GM18511 (cell line): ENCODE results near the gene TENT4B.
A peak's percentile ranks its signal among the peaks of the same experiment; 100 is the strongest.

ENCODE experiments used
- ATAC-seq: cut with Tn5 transposase; IDR thresholded peaks from one replicate; pipeline ENCODE4 v1.9.1; 2021; ENCODE audit warnings: mild to moderate bottlenecking, moderate library complexity; ENCODE audit not compliant: unreplicated experiment

Gene TENT4B

GRCh38 chr16:50195276-50195675 lies 42.2 kb downstream of the TENT4B start:
- no peak for ATAC-seq

DNA sequence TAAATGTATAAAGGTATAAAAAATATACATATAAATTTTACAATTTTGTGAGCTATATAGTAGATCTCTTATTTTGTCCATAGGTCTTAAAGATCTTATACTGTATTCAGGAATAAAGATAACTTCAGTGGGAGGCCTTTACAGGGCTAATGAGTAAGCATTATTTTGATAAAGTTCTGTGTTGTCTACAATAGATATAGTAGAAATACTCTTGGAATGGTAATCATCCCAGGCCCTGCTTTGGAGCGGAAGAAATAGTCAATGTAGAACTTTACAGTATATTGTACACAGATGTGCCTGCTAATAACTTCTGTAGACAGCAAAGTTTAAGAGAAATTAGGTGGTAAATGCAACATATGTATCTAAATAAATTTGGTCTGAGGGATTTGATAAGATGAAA lies 42.6 kb downstream of the TENT4B start:
- ATAC-seq: no peak

DNA sequence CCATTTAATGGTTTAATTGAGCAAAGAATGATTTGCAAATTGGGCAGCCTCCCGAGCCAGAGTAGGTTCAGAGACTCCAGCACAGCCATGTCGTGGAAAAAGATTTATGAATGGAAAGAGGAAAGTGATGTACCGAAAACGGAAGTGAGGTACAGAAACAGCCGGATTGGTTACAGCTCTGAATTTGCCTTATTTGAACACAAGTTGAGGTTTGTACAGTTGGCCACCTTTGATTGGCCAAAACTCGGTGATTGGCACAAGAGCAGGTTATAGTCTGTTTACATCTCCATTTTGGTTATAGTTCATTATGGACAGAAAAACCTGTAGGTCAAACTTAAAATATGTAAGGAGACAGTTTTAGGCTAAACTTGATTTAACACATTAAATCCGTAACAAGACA lies 44.5 kb downstream of the TENT4B start:
- no peak for ATAC-seq

GRCh38 chr16:50198802-50199403 lies 45.8 kb downstream of the TENT4B start:
- no peak for ATAC-seq

DNA sequence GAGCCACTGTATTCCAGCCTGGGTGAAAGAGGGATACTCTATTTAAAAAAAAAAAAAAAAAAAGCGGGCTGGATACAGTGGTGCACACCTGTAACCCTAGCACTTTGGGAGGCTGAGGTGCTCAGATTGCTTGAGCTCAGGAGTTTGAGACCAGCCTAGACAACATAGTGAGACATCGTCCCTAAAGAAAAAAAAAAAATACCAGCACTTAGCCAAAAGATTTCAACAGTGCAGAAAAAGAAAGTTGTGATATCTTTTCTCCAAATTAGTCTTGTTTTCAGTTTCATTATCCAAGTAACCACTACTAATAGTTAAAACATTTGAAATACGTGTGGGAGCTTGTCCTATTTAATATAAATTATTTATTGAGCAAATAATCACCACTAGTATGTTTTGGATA lies 48.7 kb downstream of the TENT4B start:
- no peak for ATAC-seq

- no peak for ATAC-seq
Observed at GRCh38 chr16:50202926-50203624, 50.0 kb downstream of the TENT4B start.

DNA sequence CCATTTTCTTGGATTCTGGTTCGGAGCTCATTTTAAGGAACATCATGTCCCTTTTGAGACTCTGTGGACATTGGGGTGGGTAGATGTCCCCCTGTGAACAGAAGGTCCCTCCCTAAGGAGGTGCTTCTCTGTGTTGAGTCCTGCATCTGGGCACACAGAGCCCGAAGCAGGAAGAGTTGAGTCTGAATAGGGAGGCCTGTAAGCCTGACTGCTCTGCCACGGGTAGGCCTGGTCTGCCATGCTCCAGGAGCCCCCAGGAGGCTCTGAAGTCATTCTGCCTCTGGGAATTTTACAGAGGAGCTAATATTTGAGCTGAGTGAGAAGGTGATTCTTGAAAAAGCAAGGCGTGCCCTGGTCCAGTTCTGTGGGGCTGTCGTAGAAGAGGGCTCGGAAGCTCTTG lies 50.6 kb downstream of the TENT4B start:
- no peak for ATAC-seq

- no peak for ATAC-seq
Observed at GRCh38 chr16:50204453-50205108, 51.5 kb downstream of the TENT4B start.

GRCh38 chr16:50207652-50208051 lies 54.5 kb downstream of the TENT4B start:
- no peak for ATAC-seq

DNA sequence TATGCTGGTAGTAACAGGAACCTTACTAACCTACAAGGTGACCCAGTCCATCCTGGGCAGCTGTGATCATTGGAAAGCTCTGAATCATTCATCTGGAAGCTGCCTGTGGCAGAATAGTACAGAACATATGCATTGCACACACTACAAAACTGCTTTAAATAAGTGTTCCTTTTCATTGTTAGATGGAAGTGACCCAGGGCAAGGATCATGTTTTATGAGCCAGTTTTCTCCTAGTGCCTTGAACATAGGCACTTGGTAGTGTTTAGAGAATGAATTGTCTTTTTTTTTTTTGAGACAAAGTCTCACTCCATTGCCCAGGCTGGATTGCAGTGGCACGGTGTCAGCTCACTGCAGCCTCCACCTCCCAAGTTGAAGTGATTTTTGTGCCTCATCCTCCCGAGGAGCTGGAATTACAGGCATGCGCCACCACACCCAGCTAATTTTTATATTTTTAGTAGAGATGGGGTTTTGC lies 55.4 kb downstream of the TENT4B start:
- ATAC-seq: no peak

- ATAC-seq: no peak
Observed at GRCh38 chr16:50209546-50210265, 56.6 kb downstream of the TENT4B start.

- peak; percentile 90 for ATAC-seq
Observed at GRCh38 chr16:50210266-50211038, 57.3 kb downstream of the TENT4B start.

- no peak for ATAC-seq
Observed at GRCh38 chr16:50213939-50214519, 60.9 kb downstream of the TENT4B start.

DNA sequence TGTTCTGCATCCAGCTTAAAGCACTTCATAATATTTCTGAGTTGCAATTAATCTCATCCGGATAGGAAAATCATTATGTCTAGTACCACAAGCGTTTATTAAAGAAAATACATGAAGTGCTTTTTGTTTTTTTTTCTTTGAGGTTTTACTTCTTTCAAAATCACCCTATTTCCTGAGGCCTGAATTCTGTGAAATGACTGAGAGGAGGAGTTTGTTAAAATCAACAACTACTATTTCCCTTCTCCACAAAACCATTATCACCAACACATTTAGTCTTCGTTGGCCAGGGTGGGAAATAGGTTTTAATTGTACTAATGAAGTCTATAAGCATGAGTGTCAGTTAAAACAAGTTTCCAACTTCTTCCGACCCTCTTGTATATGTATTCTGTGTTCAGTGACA lies 62.6 kb downstream of the TENT4B start:
- ATAC-seq: no peak

DNA sequence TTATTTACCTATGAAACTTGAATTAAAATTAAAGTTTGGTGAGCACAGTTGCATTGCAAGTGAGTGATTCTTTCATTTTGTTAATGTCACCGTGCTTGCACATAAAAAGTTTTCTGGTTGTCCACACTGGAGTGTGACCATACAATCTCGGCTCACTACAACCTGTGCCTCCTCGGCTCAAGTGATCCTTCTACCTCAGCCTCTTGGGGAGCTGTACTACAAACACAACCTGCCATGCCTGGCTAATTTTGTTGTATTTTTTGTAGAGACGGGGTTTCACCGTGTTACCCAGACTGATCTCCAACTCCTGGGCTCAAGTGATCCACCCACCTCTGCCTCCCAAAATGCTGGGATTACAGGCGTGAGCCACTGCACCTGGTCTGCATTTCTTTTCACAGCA lies 63.1 kb downstream of the TENT4B start:
- ATAC-seq: no peak

- ATAC-seq: no peak
Observed at GRCh38 chr16:50219402-50219975, 66.4 kb downstream of the TENT4B start.

DNA sequence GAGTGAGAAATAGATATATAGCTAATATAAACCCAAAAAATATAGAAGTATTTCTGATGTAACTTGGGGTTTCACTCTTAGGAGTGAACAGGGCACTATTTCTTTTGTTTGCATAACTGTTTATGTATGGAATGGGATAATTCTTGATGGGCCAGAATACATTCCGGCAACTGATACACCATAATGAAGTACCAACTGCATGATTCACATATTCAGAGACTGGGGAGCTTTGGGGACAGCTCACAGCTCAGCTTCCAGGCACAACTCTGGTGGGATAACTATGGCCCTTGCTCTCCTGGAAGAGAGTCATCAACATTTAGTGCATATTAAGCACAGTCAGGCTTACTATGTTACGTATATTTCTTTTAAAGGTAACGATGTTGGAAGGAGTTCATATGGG lies 71.2 kb downstream of the TENT4B start:
- no peak for ATAC-seq

DNA sequence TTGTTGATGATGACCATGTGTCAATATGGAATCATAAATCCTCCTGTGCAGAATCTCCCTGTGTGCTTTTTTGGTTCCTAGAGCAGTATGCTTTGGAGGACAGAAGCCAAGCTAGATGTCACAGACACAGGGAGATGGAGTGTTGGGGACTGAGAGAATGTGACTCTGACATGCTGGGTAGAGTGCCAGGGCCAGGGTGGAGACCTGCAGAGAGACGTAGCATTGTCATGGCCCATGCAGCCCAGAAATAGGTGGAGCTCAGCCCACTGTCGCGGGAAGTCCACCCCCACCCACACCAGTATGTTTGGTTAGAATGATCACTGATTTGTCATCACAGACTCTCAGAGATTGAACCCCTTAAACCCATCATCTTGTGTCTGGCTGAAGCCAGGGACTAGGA lies 74.0 kb downstream of the TENT4B start:
- no peak for ATAC-seq

- ATAC-seq: no peak
Observed at GRCh38 chr16:50227665-50228064, 74.6 kb downstream of the TENT4B start.

DNA sequence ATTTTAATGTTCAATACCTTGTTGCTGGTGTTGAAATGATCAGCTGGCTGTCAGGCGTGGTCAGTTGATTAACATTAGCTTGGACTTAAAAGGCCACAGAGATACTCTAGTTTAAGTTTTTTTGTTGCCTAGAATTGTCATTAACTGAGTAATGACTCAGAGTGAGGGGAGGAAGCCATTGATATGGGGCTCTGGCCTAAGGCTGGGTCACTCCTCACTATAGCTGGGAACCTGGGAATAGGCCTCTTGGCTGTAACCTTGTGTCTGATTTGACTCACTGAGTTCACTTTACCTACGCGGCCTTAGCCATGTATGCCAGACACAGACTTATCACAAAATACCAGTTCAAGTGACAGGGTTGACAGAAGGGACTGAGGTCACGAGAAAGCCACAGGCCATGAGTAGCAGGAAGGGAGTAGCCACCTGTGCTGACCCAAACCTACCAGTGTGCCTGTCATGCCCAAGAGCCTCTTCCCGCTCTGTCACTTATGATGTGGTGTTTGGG lies 75.3 kb downstream of the TENT4B start:
- no peak for ATAC-seq
